GM12874 (cell line): Measurements from ENCODE around the gene ARHGAP26.

Experiments
- TF ChIP-seq, protein P1 (sequence below): IDR thresholded peaks from 2 replicates; pipeline ENCODE4 v1.5.1; 2011; ENCODE audit warnings: low read depth, mild to moderate bottlenecking, control low read depth, low read length, moderate library complexity; ENCODE audit not compliant: insufficient read depth

Gene ARHGAP26

DNA sequence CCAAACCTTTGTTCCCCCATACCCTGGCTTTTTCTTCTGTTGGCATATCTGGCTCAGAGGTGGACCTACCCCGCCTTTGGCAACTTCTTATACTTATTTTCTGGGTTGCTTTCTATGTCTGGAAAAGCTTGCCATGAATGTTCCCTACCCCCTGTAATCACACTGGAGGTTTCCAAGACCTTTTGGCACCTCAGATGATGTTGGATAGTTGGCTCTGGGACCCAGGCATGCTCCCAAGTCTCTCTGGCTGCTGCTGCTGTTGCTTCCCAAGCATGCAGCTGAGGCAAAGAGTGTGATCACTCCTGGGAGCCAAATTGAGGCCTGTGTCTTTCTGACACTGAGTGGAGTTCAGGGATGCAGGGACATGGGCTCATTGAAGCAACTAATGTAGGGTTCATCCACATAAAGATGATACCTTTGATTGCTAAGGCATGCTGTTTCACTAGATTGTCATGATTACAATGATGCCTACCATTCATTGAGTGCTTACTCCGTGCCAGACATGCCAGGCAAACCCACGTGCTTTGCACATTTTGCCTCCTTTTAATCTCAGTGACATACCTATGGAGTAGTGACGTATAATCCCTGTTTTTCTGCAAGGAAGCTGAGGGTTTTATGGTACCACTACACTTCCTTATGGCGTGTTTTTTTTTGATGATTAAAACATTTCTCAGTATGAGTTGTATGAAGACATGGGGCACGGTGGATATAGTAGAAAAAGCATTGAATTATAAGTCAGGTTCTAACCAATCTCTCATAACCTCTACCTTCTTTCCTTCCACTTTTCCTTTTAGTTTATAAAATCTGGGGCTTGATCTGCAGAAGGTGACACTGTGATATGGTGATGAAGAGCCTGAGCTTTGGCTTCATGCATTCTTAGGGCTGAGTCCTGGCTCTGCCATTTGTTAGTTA, 73.1 kb downstream of the ARHGAP26 start:
- TF ChIP-seq, protein P1, sequence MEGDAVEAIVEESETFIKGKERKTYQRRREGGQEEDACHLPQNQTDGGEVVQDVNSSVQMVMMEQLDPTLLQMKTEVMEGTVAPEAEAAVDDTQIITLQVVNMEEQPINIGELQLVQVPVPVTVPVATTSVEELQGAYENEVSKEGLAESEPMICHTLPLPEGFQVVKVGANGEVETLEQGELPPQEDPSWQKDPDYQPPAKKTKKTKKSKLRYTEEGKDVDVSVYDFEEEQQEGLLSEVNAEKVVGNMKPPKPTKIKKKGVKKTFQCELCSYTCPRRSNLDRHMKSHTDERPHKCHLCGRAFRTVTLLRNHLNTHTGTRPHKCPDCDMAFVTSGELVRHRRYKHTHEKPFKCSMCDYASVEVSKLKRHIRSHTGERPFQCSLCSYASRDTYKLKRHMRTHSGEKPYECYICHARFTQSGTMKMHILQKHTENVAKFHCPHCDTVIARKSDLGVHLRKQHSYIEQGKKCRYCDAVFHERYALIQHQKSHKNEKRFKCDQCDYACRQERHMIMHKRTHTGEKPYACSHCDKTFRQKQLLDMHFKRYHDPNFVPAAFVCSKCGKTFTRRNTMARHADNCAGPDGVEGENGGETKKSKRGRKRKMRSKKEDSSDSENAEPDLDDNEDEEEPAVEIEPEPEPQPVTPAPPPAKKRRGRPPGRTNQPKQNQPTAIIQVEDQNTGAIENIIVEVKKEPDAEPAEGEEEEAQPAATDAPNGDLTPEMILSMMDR = no peak

DNA sequence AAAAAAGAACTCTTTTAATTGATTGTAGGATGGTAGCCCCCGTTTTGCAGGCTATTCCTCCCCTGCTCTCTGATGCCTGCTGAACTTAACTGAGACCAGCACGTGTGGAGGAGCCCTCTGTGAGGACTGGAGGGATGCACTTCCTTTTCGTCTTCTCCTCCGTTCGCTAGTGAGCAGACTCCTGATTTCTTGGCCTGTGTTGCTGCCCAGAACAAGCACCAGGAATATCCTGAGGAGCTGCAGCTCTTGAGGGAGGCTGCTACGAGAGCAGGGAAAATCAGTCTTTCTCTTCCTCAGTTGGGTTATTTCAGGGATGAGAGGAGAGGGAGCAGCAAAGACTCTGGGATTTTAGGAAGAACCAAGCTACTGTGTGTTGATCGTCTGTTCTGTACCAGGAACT, 74.7 kb downstream of the ARHGAP26 start:
- TF ChIP-seq, protein P1 = no peak

DNA sequence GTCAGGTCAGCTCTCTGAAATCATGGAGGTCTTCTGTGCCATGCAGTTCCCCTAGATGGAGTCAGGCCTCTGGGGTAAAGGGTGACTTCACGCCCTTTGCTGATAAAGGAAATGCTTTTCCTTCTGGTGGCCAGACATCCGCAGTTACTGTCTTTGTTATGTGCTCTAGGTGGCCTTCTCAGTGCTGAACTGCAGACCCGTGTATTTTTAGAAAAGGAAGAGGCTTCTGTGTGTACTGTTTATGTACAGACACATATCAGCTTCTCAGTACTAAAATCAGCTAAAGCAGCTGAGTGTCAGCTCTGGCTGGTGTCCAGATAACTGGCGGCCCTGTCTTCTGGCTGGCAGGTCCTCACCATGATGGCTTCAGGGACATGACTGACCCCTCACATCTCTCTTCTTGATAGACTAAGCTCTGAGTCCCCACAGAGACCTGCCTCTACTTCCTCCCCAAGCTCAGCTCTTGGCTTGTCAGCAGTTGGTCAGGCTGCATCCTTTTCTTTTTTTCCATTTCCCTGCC, 75.3 kb downstream of the ARHGAP26 start:
- TF ChIP-seq, protein P1 = no peak

DNA sequence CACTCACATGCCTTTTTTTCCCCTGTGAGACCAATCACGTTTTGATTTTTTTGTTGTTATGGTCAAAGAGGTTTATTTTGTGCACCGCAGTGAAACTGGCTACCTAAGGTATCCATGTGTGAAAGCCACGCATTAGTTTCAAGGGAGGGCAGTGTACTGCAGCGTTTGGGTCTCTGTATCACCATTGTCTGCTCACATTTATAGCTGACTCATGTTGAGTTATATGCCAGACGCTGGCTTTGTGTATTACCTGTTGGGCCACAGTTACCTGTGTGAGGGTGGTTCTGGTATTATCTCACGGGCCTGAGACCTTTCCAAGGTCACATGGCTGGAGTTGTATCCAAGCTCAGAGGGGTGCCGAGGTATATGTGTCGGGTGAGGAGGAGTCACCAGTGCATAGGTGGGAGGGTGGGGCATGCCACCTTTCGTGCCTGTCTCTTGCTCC, 75.8 kb downstream of the ARHGAP26 start:
- TF ChIP-seq, protein P1 = no peak

DNA sequence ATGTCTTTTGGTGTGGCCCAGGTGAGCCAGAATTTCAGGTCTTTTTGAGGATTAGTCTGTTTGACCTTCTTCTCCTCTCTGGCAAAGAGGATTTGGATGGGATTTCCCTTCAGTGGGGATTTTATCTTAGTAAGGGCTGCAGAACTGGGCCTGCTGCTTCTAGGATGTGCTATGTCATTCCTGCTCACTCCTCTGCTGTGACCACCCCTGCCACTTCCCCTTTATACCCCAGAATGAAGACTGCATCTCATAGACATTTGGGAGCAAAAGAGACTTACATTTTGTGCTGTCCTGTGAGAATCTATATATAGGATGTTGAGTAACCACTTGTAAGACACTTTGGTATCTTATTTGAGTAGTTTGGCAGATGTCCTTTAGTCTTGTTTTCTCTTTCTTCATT, 76.2 kb downstream of the ARHGAP26 start:
- TF ChIP-seq, protein P1 = no peak

DNA sequence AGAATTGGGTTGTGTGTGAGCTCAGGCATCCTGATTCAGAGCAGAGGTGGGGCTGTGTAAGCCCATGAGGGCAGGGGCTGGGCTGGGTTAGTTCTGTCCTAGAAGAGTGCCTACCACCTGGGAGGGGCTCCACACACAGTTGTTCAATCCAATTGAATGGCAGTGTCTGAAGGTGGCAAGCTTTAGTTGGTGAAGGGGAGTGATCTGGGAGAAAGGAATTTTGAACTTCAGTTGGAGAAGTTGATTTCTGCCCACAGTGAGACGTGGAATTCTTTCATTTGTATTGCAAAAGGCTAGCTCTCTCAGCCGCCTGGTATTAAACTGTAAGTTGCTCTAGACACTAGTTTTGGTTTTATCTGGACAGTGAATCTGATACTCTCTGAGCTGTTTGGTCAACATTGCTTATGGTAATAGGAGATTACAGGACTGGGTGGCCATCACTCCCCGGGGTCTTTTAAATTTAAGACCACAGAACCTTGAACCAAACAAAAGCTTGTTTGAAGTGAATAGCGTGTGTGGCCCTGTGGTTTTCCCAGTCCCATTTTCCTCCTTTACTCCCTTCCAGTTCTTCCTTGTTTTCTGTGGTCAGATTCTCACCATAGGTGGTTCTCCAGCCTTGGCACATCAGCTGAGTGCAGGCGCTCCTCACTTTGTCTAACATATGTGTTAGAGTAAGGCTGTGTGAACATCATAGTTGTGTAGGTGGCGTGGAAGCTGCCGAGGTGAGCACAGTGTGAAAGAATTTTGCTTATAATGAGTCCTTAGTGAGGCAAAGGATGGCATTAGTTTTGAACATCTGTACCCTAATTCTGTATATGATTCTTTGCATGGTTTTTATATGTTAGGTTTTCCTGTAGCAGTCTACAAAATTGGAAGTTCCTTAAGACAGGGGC, 78.0 kb downstream of the ARHGAP26 start:
- TF ChIP-seq, protein P1 = no peak

DNA sequence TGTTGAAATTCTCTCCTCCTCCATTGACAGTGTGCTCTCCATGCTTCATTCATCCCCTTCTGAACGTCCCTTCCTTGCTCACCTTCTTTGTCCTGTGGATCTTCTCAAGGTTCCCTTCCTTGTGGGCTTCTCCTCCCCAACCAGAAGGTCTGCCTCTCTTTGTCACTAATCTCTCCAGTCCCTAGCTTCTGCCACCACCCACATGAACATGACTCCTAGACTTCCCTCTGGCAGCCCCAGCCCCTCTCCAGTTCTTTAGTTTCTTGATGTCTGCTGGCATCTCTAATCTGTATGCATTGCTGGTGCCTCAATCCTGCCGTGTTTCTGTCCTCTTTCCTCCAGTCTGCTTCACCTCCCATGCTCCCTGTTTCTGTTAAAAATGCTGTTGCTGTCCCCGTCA, 79.3 kb downstream of the ARHGAP26 start:
- TF ChIP-seq, protein P1 = no peak
